Esophagus muscularis mucosa (tissue), 4 donors: ENCODE results near the gene ANKS1B. TPM values are rescaled to one million over a fixed set of nuclear protein-coding genes. Genes with fewer than 3 reads are reported as not detected.

ENCODE experiments used
- DNase-seq: peaks from one replicate; pipeline ENCODE4 v3.0.0-alpha.2; 2017; ENCODE audit errors: extremely low spot score
- H3K27ac ChIP-seq, 4 donors: fragments of 200-600 bp; sonication (generic); replicated peaks in 1 of 4; 1 replicate in 3 of 4; 2 replicates in 1 of 4; pipeline ENCODE4 v1.5.1; 2016 to 2019; ENCODE audit warnings: mild to moderate bottlenecking in 1 of 4
- H3K27me3 ChIP-seq, 4 donors: fragments of 200-600 bp; sonication (generic); one replicate each; pipeline versions ENCODE4 v1.5.1 to v1.6.0; 2016 to 2019
- H3K36me3 ChIP-seq, 4 donors: fragments of 200-600 bp; sonication (generic); one replicate each; pipeline ENCODE4 v1.5.1; 2016 to 2019
- H3K4me1 ChIP-seq, 4 donors: fragments of 200-600 bp; sonication (generic); one replicate each; pipeline ENCODE4 v1.5.1; 2016 to 2019
- H3K4me3 ChIP-seq, 4 donors: fragments of 200-600 bp; sonication (generic); 1 replicate in 2 of 4; 2 replicates in 2 of 4; pipeline ENCODE4 v1.5.1; 2016 to 2019; ENCODE audit warnings: mild to moderate bottlenecking in 4 of 4, moderate library complexity in 1 of 4
- H3K9me3 ChIP-seq, 4 donors: fragments of 200-600 bp; sonication (generic); 1 replicate in 3 of 4; 2 replicates in 1 of 4; pipeline ENCODE4 v1.5.1; 2016 to 2019
- EP300 ChIP-seq: sonication (generic); formaldehyde crosslinking; IDR thresholded peaks from one replicate; pipeline ENCODE4 v1.6.1; 2017; ENCODE audit warnings: antibody characterized with exemption
- POLR2A ChIP-seq: fragments of 450-650 bp; IDR thresholded peaks from one replicate; pipeline ENCODE4 v1.6.1; 2017; ENCODE audit warnings: antibody characterized with exemption, moderate library complexity, mild to moderate bottlenecking, low read depth
- POLR2AphosphoS5 ChIP-seq, 2 donors: sonication (generic); formaldehyde crosslinking; IDR thresholded peaks; one replicate each; pipeline ENCODE4 v1.6.1; 2017; ENCODE audit warnings: antibody characterized with exemption in 2 of 2
- WGBS: methylation state at CpG from one replicate; pipeline ENCODE4 v1.1.5; 2018; 5-methylcytosine and 5-hydroxymethylcytosine counted together
- intact Hi-C: fragments of 100-400 bp; cut with DNase I; formaldehyde crosslinking; loops from one replicate; pipeline ENCODE4 v1.15.1; 2023
- total RNA-seq, 4 donors: library from RNA; depleted of rRNA; stranded (reverse); fragments of >200 nt; gene quantifications; one replicate each; pipeline versions ENCODE4 v1.1.0 to v1.2.1, GENCODE V29; 2016
- TF ChIP-seq, protein P1 (sequence below), 3 experiments: fragments of 200-600 bp in 2 of 3; fragments of 450-650 bp in 1 of 3; sonication (generic) in 2 of 3; IDR thresholded peaks; one replicate each; pipeline ENCODE4 v1.5.1; 2017 to 2019; ENCODE audit warnings: antibody characterized with exemption in 3 of 3, mild to moderate bottlenecking in 2 of 3, moderate library complexity in 1 of 3

ANKS1B gene
- total RNA-seq, 4 donors from 2014 or later: 20.4 to 28.7 (median 21.6) TPM

- 100% methylated on average over 1 of the region's 1 CpG for WGBS
- no peak overlapping the region for H3K27ac ChIP-seq
- no peak overlapping the region for H3K4me3 ChIP-seq
- no peak for DNase-seq
- intact Hi-C loops: no loop called here
- peaks cover 0 to 30% (median 20%) of the 10 kb centered on the region in 4 donors for H3K9me3 ChIP-seq
- H3K4me1 ChIP-seq: no peaks in the 10 kb centered on the region
- H3K36me3 ChIP-seq: no peaks in the 10 kb centered on the region
- no peaks in the 10 kb centered on the region for H3K27me3 ChIP-seq
- TF ChIP-seq EP300 (no peak), POLR2AphosphoS5 (IDR thresholded peaks at IDR 0.05) (no peak), POLR2A (no peak)
- TF ChIP-seq, protein P1, sequence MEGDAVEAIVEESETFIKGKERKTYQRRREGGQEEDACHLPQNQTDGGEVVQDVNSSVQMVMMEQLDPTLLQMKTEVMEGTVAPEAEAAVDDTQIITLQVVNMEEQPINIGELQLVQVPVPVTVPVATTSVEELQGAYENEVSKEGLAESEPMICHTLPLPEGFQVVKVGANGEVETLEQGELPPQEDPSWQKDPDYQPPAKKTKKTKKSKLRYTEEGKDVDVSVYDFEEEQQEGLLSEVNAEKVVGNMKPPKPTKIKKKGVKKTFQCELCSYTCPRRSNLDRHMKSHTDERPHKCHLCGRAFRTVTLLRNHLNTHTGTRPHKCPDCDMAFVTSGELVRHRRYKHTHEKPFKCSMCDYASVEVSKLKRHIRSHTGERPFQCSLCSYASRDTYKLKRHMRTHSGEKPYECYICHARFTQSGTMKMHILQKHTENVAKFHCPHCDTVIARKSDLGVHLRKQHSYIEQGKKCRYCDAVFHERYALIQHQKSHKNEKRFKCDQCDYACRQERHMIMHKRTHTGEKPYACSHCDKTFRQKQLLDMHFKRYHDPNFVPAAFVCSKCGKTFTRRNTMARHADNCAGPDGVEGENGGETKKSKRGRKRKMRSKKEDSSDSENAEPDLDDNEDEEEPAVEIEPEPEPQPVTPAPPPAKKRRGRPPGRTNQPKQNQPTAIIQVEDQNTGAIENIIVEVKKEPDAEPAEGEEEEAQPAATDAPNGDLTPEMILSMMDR (IDR thresholded peaks at IDR 0.05): no peak
These were observed 697.6 kb downstream of the ANKS1B start for GRCh38 chr12:99287136-99287535.

DNA sequence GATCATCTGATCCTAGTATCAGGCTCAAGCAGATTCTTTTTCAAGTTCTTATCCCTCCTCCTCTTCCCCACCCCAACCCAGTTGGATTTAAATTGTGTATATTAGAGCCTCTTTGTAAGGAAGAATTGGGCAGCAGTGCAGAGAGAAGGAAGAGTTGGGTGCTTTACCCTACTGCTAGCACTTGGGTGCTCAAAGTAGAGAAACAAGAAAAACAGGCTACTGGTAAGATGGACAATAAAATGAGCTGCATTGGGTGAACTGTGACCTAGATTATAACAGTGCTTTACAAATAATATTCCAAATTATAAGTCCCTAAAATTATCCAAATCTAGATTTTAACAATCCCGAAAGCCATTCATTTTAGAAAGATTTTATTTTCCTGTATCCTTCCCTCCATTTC is 700.6 kb downstream of the ANKS1B start:
- H3K36me3 ChIP-seq: no peaks in the 10 kb centered on the region
- H3K9me3 ChIP-seq: peaks cover 0 to 7% (median 0%) of the 10 kb centered on the region in 4 donors
- H3K4me1 ChIP-seq: no peaks in the 10 kb centered on the region
- H3K27me3 ChIP-seq: no peaks in the 10 kb centered on the region
- 88% methylated on average over 1 of the region's 1 CpG for WGBS
- H3K4me3 ChIP-seq: no peak overlapping the region
- TF ChIP-seq, protein P1 (IDR thresholded peaks at IDR 0.05): no peak
- TF ChIP-seq POLR2AphosphoS5 (IDR thresholded peaks at IDR 0.05): no peak
- TF ChIP-seq EP300: no peak
- no peak for TF ChIP-seq POLR2A
- intact Hi-C loops: no loop called here
- no peak overlapping the region for H3K27ac ChIP-seq
- DNase-seq: no peak

GRCh38 chr12:99282624-99283023 is 702.1 kb downstream of the ANKS1B start:
- WGBS: 66% methylated on average over 5 of the region's 5 CpGs

GRCh38 chr12:99282086-99282485 is 702.6 kb downstream of the ANKS1B start:
- Histone ChIP-seq H3K36me3 (no peaks in the 10 kb centered on the region), H3K9me3 (no peaks in the 10 kb centered on the region), H3K27me3 (no peaks in the 10 kb centered on the region), H3K4me1 (no peaks in the 10 kb centered on the region), H3K4me3 (no peak overlapping the region), H3K27ac (no peak overlapping the region)
- TF ChIP-seq, protein P1 (IDR thresholded peaks at IDR 0.05): no peak
- no peak for TF ChIP-seq POLR2AphosphoS5 (IDR thresholded peaks at IDR 0.05)
- no peak for TF ChIP-seq EP300
- no peak for TF ChIP-seq POLR2A
- no peak for DNase-seq
- 91% methylated on average over 1 of the region's 1 CpG for WGBS
- intact Hi-C loops: no loop called here

More at GRCh38 chr12:99282624-99283023, 702.1 kb downstream of the ANKS1B start:
- no peak for DNase-seq
- intact Hi-C loops: no loop called here
- TF ChIP-seq EP300 (no peak), POLR2AphosphoS5 (IDR thresholded peaks at IDR 0.05) (no peak), POLR2A (no peak)
- TF ChIP-seq, protein P1 (IDR thresholded peaks at IDR 0.05): no peak
- no peaks in the 10 kb centered on the region for H3K36me3 ChIP-seq
- H3K27ac ChIP-seq: no peak overlapping the region
- no peaks in the 10 kb centered on the region for H3K9me3 ChIP-seq
- H3K27me3 ChIP-seq: no peaks in the 10 kb centered on the region
- no peak overlapping the region for H3K4me3 ChIP-seq
- H3K4me1 ChIP-seq: no peaks in the 10 kb centered on the region

DNA sequence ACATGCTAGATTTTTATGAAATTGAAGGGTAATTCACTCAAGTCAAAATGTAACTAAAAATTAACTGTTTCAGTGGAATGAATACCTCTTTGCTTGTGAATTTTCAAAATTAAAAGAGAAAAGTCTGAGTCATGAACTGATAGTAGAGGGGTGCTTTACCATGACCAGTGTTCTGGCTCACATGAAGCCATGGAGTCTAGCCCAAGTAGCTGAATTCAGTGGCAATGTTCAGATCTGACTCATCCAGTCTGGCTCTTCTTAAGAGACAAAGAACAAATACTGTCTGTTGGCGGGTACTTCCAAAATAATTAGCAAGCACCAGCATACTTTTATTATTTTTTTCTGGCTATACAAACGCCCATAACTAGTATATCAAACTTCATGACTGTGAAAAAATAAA is 703.5 kb downstream of the ANKS1B start:
- 62% methylated on average over 2 of the region's 2 CpGs for WGBS
- H3K4me3 ChIP-seq: no peak overlapping the region
- no peak for TF ChIP-seq POLR2AphosphoS5 (IDR thresholded peaks at IDR 0.05)
- intact Hi-C loops: no loop called here
- no peaks in the 10 kb centered on the region for H3K27me3 ChIP-seq
- no peaks in the 10 kb centered on the region for H3K9me3 ChIP-seq
- H3K4me1 ChIP-seq: no peaks in the 10 kb centered on the region
- H3K36me3 ChIP-seq: no peaks in the 10 kb centered on the region
- DNase-seq: no peak
- H3K27ac ChIP-seq: no peak overlapping the region
